ENCODE data around the gene HSPA12B. TPM values are rescaled to one million over a fixed set of nuclear protein-coding genes. Genes with fewer than 3 reads are reported as not detected.

The HSPA12B gene
- total and polyA plus RNA-seq, 2 of the 8 experiments (the other 6 are each of a cell fraction or from before 2014, with no cell fraction given), result 2.2 to 4.3 TPM

- Histone ChIP-seq H3K79me2 (ENCODE audit: control insufficient read depth in 1 of 2, insufficient read depth in 2 of 2, low read length in 2 of 2) (no peaks in the 10 kb centered on the region), H2AFZ (ENCODE audit: low read length) (no peak overlapping the region), H4K8ac (ENCODE audit: extremely low read depth, insufficient read depth, low read length) (peak overlapping the region; percentile 4; the same call in 1 of the 2 replicates), H3K23me2 (ENCODE audit: low read depth, low read length) (no peaks in the 10 kb centered on the region), H3K79me1 (ENCODE audit: low read depth, low read length) (no peaks in the 10 kb centered on the region), H2BK12ac (ENCODE audit: low read depth, low read length) (no peak overlapping the region), H3K27me3 (replicated peaks in 1 of 4; ENCODE audit: control insufficient read depth in 3 of 4, extremely low read depth in 1 of 4, insufficient read depth in 3 of 4, low read length in 3 of 4) (no peaks in the 10 kb centered on the region), H3K56ac (replicated peaks; ENCODE audit: insufficient read length, low read depth, low read length) (no peak overlapping the region), H2BK20ac (ENCODE audit: low read length) (no peak overlapping the region), H3K14ac (ENCODE audit: insufficient read length) (no peak overlapping the region), H3K18ac (ENCODE audit: extremely low read depth, low read length) (no peak overlapping the region), H2BK15ac (ENCODE audit: low read length) (no peak overlapping the region), H3K27ac (ENCODE audit: low read depth, low read length) (no peak overlapping the region), H2BK5ac (ENCODE audit: low read depth, low read length) (no peak overlapping the region; the same call in 1 of the 2 replicates), H2AK5ac (ENCODE audit: low read depth, low read length) (no peak overlapping the region), H3K4me2 (ENCODE audit: insufficient read depth in 1 of 2, low read depth in 2 of 2, low read length in 2 of 2) (no peak overlapping the region), H2BK120ac (replicated peaks; ENCODE audit: low read depth, low read length) (no peak overlapping the region), H3K23ac (ENCODE audit: insufficient read length) (no peak overlapping the region), H3K36me3 (ENCODE audit: control insufficient read depth in 2 of 4, insufficient read depth in 4 of 4, low read length in 3 of 4) (no peaks in the 10 kb centered on the region), H3K9me3 (ENCODE audit: insufficient read depth in 2 of 2, low read depth in 1 of 2, low read length in 1 of 2) (peaks cover 4 to 6% of the 10 kb centered on the region in 2 experiments; a peak in 2 of 4 replicates), H4K20me1 (replicated peaks in 1 of 2; ENCODE audit: control insufficient read depth in 1 of 2, insufficient read depth in 2 of 2, low read length in 2 of 2) (no peaks in the 10 kb centered on the region), H3K4me1 (replicated peaks in 1 of 4; ENCODE audit: control insufficient read depth in 3 of 4, insufficient read depth in 4 of 4, low read length in 3 of 4) (no peaks in the 10 kb centered on the region), H3K9ac (replicated peaks in 1 of 4; ENCODE audit: extremely low read depth in 1 of 4, low read depth in 3 of 4, low read length in 3 of 4) (no peak overlapping the region), H3K4ac (replicated peaks; ENCODE audit: insufficient read length, low read depth, low read length) (no peak overlapping the region), H3K4me3 (ENCODE audit: extremely low read depth in 1 of 4, insufficient read depth in 2 of 4, low read depth in 3 of 4, low read length in 4 of 4) (no peak overlapping the region), H4K5ac (ENCODE audit: insufficient read length, low read depth, low read length) (no peak overlapping the region), H4K91ac (replicated peaks; ENCODE audit: insufficient read length, low read length) (no peak overlapping the region)
- DNase-seq (ENCODE audit: low read depth in 1 of 2, low spot score in 2 of 2), result no peak
- TF ChIP-seq TAF7 (optimal IDR thresholded peaks at IDR 0.05; ENCODE audit: borderline replicate concordance, low read depth, low read length) (no peak), SP2 (IDR thresholded peaks at IDR 0.05; ENCODE audit: low read length) (no peak), PHF8 (conservative IDR thresholded peaks at IDR 0.05; ENCODE audit: low read depth, low read length) (no peak), TEAD4 (IDR thresholded peaks at IDR 0.05; ENCODE audit: low read depth, low read length) (no peak), KDM4A (IDR thresholded peaks at IDR 0.05; ENCODE audit: low read depth, low read length, severe bottlenecking) (no peak), POLR2AphosphoS5 (IDR thresholded peaks at IDR 0.05; ENCODE audit: low read depth, low read length) (no peak), CREB1 (IDR thresholded peaks at IDR 0.05) (no peak), KDM5A (IDR thresholded peaks at IDR 0.05; ENCODE audit: low read length) (no peak), POLR2A (IDR thresholded peaks at IDR 0.05; ENCODE audit: control extremely low read depth in 1 of 2, low read depth in 2 of 2, low read length in 2 of 2) (no peak)
- ChIA-PET POLR2A (ENCODE audit: partially characterized antibody) (interaction anchor here (1.3 to 1.4 kb wide), 2 partner anchors 31 to 48 kb away, joined by 3 read pairs; no protein-coding TSS in a partner anchor), CTCF (ENCODE audit: partially characterized antibody) (interaction anchor here (0.6 to 45.1 kb wide), 11 partner anchors 3 to 1832 kb away, joined by 3 to 1432 read pairs (median 3); partner anchors contain the start of genes ADAM33 and SIGLEC1)
- no peak for FAIRE-seq
- WGBS, 2 experiments (ENCODE audit: extremely low coverage in 1 of 2, insufficient coverage in 1 of 2, insufficient read length in 1 of 2, insufficient replicate concordance in 2 of 2, low coverage in 1 of 2, low lambda C conversion rate in 2 of 2, missing lambda C conversion rate in 1 of 2), result 93% methylated on average over 18 of the region's 18 CpGs; no CpG with 5 or more reads in 1 of the 2 experiments
Measured at GRCh38 chr20:3697588-3698305, 34.7 kb upstream of the HSPA12B start.

Measured in H1 (cell line).